Panc1 (cell line): ENCODE measurements around the gene EML6. TPM values are rescaled to one million over a fixed set of nuclear protein-coding genes. Genes with fewer than 3 reads are reported as not detected.

Source experiments
- ATAC-seq: fragments of 200-7000 bp; cut with Tn5 transposase; 2 replicates; pipeline ENCODE4 v1.9.1; 2020; ENCODE audit warnings: mild to moderate bottlenecking, moderate library complexity
- BruUV-seq: library from RNA; stranded (reverse); fragments of 400-500 nt; replicated peaks from 2 replicates; lab custom pipeline; 2021; lab: Mats Ljungman, UMichigan
- CTCF ChIA-PET: fragments of 300-600 bp; sonication (Branson Sonifier 250); formaldehyde crosslinking; loops from one replicate; lab custom pipeline; 2022; ENCODE audit warnings: antibody characterized with exemption; lab: Charles Lee
- POLR2A ChIA-PET: fragments of 300-600 bp; sonication (Branson Sonifier 250); formaldehyde crosslinking; loops from one replicate; lab custom pipeline; 2022; ENCODE audit warnings: antibody characterized with exemption; lab: Charles Lee
- DNase-seq: peaks from one replicate; pipeline ENCODE4 v3.0.0-alpha.2; 2010; ENCODE audit warnings: low read depth, low spot score
- H3K27ac ChIP-seq: 2 replicates; pipeline ENCODE4 v1.5.1; 2011; ENCODE audit warnings: mild to moderate bottlenecking, low read length, inconsistent platforms
- H3K27me3 ChIP-seq: fragments of 200-500 bp; sonication (Bioruptor generic); 2 replicates; pipeline ENCODE4 v1.6.0; 2014; ENCODE audit warnings: low read length, inconsistent platforms; ENCODE audit not compliant: control insufficient read depth, insufficient read depth
- H3K36me3 ChIP-seq: fragments of 200-500 bp; sonication (Bioruptor generic); 2 replicates; pipeline ENCODE4 v1.5.1; 2014; ENCODE audit warnings: inconsistent platforms, mild to moderate bottlenecking, low read length, moderate library complexity; ENCODE audit not compliant: control insufficient read depth, insufficient read depth
- H3K4me1 ChIP-seq: 2 replicates; pipeline ENCODE4 v1.5.1; 2011; ENCODE audit warnings: inconsistent platforms, mild to moderate bottlenecking, low read length, moderate library complexity; ENCODE audit not compliant: control insufficient read depth, insufficient read depth
- H3K4me3 ChIP-seq, 2 experiments: 2 replicates each; pipeline ENCODE4 v1.5.1; 2011 to 2012; ENCODE audit warnings: low read depth in 2 of 2, low read length in 2 of 2, mild to moderate bottlenecking in 2 of 2, inconsistent platforms in 1 of 2, moderate library complexity in 1 of 2
- H3K9me3 ChIP-seq: fragments of 200-500 bp; sonication (Bioruptor generic); 2 replicates; pipeline ENCODE4 v1.5.1; 2014; ENCODE audit warnings: low read depth, mild to moderate bottlenecking, inconsistent platforms, low read length, moderate library complexity; ENCODE audit not compliant: control insufficient read depth, insufficient read depth
- POLR2AphosphoS5 ChIP-seq: IDR thresholded peaks from 2 replicates; pipeline ENCODE4 v1.6.1; 2012; ENCODE audit warnings: mild to moderate bottlenecking, low read depth, low read length, moderate library complexity
- SIN3A ChIP-seq: IDR thresholded peaks from 2 replicates; pipeline ENCODE4 v1.6.1; 2012; ENCODE audit warnings: low read depth, mild to moderate bottlenecking, low read length, moderate library complexity, borderline replicate concordance; ENCODE audit not compliant: insufficient read depth
- TCF7L2 ChIP-seq: IDR thresholded peaks from 2 replicates; pipeline ENCODE4 v1.6.1; 2011; ENCODE audit warnings: mild to moderate bottlenecking, low read depth, low read length, inconsistent platforms
- in situ Hi-C: cut with HindIII; loops from 2 replicates; pipeline ENCODE4 v1.10.0; 2016; ENCODE audit warnings: low sequenced_read_pairs, low pct_unique_long_range_greater_than_20kb
- intact Hi-C: fragments of 100-400 bp; cut with micrococcal nuclease; formaldehyde crosslinking; loops from one replicate; pipeline ENCODE4 v1.10.0; 2022; ENCODE audit not compliant: unreplicated experiment
- total RNA-seq: library from RNA; stranded (reverse); gene quantifications from one replicate; pipeline ENCODE4 v1.2.1, GENCODE V29; 2021; ENCODE audit not compliant: unreplicated experiment
- TF ChIP-seq, protein P1 (sequence below), 2 experiments: IDR thresholded peaks; 2 replicates each; pipeline ENCODE4 v1.6.1; 2011 to 2012; ENCODE audit warnings: low read depth in 2 of 2, control low read depth in 1 of 2, low read length in 1 of 2, mild to moderate bottlenecking in 1 of 2, moderate library complexity in 1 of 2; ENCODE audit not compliant: insufficient read depth in 1 of 2
- TF ChIP-seq, protein P2 (sequence below): fragments of 450-650 bp; IDR thresholded peaks from 2 replicates; pipeline ENCODE4 v1.5.1; 2017; ENCODE audit warnings: mild to moderate bottlenecking

EML6 gene
- total RNA-seq, 1 experiment from 2014 or later, result 6.3 TPM

DNA sequence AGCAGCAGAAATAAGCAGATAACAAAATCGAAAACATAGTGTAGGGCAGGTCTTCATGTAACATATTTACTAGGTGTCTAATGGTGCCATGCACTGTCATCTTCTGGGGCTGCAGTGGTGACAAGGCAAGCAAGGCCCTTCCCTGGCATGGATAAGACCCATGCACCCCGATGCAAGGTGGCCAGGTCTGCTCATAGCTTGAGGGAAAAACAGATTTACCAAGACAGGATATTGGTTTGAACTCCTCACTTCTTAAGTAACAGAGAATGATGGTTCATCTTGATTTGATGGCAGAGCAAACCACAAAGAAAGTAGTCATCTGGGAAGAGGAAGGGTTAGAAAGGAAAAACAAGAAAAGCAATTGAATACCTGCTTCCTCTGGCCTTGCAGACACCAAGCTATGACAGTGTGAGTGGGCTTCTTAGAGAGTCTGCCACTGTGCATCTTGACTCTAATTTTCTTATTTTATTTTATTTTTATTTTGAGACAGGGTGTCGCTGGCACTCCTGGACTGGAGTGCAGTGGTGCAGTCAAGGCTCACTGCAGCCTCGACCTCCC lies 35.8 kb upstream of the EML6 start:
- intact Hi-C loops, result no loop called here
- no peak for DNase-seq
- Histone ChIP-seq H3K27me3 (no peaks in the 10 kb centered on the region; the same call in 1 of the 2 replicates), H3K4me1 (no peaks in the 10 kb centered on the region), H3K9me3 (no peaks in the 10 kb centered on the region), H3K4me3 (no peak overlapping the region), H3K27ac (no peak overlapping the region), H3K36me3 (no peaks in the 10 kb centered on the region)
- TF ChIP-seq POLR2AphosphoS5 (no peak), SIN3A (no peak), TCF7L2 (no peak)
- TF ChIP-seq, protein P1, sequence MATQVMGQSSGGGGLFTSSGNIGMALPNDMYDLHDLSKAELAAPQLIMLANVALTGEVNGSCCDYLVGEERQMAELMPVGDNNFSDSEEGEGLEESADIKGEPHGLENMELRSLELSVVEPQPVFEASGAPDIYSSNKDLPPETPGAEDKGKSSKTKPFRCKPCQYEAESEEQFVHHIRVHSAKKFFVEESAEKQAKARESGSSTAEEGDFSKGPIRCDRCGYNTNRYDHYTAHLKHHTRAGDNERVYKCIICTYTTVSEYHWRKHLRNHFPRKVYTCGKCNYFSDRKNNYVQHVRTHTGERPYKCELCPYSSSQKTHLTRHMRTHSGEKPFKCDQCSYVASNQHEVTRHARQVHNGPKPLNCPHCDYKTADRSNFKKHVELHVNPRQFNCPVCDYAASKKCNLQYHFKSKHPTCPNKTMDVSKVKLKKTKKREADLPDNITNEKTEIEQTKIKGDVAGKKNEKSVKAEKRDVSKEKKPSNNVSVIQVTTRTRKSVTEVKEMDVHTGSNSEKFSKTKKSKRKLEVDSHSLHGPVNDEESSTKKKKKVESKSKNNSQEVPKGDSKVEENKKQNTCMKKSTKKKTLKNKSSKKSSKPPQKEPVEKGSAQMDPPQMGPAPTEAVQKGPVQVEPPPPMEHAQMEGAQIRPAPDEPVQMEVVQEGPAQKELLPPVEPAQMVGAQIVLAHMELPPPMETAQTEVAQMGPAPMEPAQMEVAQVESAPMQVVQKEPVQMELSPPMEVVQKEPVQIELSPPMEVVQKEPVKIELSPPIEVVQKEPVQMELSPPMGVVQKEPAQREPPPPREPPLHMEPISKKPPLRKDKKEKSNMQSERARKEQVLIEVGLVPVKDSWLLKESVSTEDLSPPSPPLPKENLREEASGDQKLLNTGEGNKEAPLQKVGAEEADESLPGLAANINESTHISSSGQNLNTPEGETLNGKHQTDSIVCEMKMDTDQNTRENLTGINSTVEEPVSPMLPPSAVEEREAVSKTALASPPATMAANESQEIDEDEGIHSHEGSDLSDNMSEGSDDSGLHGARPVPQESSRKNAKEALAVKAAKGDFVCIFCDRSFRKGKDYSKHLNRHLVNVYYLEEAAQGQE (IDR thresholded peaks at IDR 0.05; ENCODE audit: insufficient read depth in 1 of 2, low read depth in 2 of 2, low read length in 1 of 2), result no peak
- TF ChIP-seq, protein P2, sequence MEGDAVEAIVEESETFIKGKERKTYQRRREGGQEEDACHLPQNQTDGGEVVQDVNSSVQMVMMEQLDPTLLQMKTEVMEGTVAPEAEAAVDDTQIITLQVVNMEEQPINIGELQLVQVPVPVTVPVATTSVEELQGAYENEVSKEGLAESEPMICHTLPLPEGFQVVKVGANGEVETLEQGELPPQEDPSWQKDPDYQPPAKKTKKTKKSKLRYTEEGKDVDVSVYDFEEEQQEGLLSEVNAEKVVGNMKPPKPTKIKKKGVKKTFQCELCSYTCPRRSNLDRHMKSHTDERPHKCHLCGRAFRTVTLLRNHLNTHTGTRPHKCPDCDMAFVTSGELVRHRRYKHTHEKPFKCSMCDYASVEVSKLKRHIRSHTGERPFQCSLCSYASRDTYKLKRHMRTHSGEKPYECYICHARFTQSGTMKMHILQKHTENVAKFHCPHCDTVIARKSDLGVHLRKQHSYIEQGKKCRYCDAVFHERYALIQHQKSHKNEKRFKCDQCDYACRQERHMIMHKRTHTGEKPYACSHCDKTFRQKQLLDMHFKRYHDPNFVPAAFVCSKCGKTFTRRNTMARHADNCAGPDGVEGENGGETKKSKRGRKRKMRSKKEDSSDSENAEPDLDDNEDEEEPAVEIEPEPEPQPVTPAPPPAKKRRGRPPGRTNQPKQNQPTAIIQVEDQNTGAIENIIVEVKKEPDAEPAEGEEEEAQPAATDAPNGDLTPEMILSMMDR, result no peak
- CTCF ChIA-PET, result no interaction called here
- in situ Hi-C loops, result no loop called here
- POLR2A ChIA-PET, result no interaction called here
- BruUV-seq, result no TSS peak
- ATAC-seq, result no peak

DNA sequence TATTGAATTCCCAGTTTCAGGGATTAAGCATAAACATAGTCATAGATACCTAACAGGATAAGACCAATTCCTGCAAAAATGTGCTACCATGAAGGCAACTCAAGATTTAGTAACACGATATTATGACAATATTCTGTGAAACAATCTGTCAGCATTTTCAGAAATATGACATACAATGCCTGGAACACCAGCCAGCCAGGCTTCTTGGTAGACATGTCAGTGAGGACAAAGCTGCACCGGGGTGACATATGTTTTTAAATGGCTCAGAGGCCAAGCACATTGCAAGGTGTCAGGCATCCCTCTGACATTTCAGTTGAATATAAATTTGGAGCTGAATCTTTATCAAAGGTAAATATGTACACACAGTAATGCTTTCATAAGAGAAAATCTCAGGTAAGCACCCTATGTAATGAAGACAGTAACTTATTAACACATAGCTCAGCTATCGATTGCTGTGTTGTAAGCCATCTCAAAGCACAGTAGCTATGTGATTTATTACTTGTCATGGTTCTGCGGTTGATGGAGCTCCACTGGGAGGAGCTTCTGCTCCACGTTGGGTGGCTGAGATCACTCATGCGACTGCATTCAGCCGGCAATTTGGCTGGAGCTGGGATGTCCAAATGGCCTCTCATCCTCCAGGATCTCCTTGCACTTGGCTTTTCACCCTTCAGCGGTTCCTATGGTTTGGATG lies 31.9 kb upstream of the EML6 start:
- TF ChIP-seq, protein P2, result no peak
- POLR2A ChIA-PET, result interaction anchor here (0.5 to 0.7 kb wide), 3 partner anchors 487 to 1299 kb away, joined by 4 to 5 read pairs (median 5); no protein-coding TSS in a partner anchor
- no peak for ATAC-seq
- BruUV-seq, result no TSS peak
- CTCF ChIA-PET, result interaction anchor here (0.6 to 1.5 kb wide), 3 partner anchors 13 to 585 kb away, joined by 3 read pairs; no protein-coding TSS in a partner anchor
- no peaks in the 10 kb centered on the region for H3K4me1 ChIP-seq
- intact Hi-C loops, result no loop called here
- H3K27me3 ChIP-seq, result no peaks in the 10 kb centered on the region; the same call in 1 of the 2 replicates
- H3K4me3 ChIP-seq, result no peak overlapping the region
- in situ Hi-C loops, result no loop called here
- H3K27ac ChIP-seq, result no peak overlapping the region
- H3K36me3 ChIP-seq, result no peaks in the 10 kb centered on the region
- no peaks in the 10 kb centered on the region for H3K9me3 ChIP-seq
- DNase-seq, result no peak
